ENCODE results near the gene FAM13B.
A peak's percentile ranks its signal among the peaks of the same experiment; 100 is the strongest.

FAM13B gene

DNA sequence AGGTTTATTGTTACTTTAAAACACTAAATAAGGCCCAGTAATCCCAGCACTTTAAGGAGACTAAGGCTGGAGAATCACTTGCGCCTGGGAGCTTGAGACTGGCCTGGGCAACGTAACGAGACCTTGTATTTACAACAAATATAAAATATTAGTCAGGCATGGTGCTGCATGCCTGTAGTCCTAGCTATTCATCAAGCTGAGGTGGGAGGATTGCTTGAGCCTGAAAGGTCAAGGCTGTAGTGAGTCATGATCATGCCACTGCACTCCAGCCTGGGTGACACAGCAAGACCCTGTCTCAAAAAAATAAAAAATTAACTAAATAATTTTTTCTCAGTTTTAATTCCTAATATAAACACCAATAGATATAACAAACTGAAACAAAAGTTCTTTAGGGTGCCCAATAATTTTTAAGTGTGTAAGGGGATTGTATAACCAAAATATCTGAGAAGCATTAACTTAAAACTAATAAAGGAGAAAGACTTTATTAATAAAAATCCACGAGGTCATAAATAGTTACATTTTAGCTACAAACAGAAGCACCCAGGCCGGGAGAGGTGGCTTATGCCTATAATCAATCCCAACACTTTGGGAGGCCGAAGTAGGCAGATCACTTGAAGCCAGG is 32.7 kb downstream of the FAM13B start:
- no peak overlapping the region for H3K27ac Mint-ChIP-seq
- H3K27me3 Mint-ChIP-seq (ENCODE audit: low read depth, poor library complexity) = no peaks in the 10 kb centered on the region
- peaks cover 16% of the 10 kb centered on the region for H3K4me1 Mint-ChIP-seq
- H3K9me3 Mint-ChIP-seq = peaks cover 4% of the 10 kb centered on the region
- no peak for DNase-seq
- no peak overlapping the region for H3K4me3 Mint-ChIP-seq
- H3K36me3 Mint-ChIP-seq (ENCODE audit: low read depth) = peaks cover 75% of the 10 kb centered on the region
- TF ChIP-seq, protein P1, sequence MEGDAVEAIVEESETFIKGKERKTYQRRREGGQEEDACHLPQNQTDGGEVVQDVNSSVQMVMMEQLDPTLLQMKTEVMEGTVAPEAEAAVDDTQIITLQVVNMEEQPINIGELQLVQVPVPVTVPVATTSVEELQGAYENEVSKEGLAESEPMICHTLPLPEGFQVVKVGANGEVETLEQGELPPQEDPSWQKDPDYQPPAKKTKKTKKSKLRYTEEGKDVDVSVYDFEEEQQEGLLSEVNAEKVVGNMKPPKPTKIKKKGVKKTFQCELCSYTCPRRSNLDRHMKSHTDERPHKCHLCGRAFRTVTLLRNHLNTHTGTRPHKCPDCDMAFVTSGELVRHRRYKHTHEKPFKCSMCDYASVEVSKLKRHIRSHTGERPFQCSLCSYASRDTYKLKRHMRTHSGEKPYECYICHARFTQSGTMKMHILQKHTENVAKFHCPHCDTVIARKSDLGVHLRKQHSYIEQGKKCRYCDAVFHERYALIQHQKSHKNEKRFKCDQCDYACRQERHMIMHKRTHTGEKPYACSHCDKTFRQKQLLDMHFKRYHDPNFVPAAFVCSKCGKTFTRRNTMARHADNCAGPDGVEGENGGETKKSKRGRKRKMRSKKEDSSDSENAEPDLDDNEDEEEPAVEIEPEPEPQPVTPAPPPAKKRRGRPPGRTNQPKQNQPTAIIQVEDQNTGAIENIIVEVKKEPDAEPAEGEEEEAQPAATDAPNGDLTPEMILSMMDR (IDR thresholded peaks at IDR 0.05) = no peak

DNA sequence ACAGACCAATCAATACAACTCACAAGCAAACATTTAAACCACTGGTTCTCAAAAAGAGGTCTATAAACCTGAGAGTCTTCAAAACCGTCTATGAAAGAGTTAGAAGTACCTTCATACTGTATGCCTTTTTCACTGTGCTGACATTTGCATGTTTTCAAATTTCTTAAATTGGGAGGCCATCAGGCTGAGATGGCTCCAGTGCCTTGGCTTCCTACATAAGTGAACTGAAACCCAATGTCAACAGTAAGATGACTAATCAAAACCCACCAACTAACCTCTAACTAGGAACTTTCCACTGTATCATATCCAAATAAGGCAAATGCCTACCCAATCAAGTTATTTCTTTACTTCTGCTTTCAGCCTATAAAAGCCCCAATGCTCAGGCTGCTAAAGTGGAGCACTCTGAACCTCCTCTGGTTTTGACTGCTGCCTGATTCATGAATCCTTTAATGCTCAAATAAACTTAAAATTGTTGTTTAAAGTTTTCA is 35.1 kb downstream of the FAM13B start:
- H3K36me3 Mint-ChIP-seq (ENCODE audit: low read depth) = peaks cover 62% of the 10 kb centered on the region
- no peak for DNase-seq
- H3K9me3 Mint-ChIP-seq = peaks cover 4% of the 10 kb centered on the region
- H3K4me1 Mint-ChIP-seq = peaks cover 11% of the 10 kb centered on the region
- H3K27me3 Mint-ChIP-seq (ENCODE audit: low read depth, poor library complexity) = no peaks in the 10 kb centered on the region
- peak overlapping the region; percentile 6 for H3K27ac Mint-ChIP-seq
- H3K4me3 Mint-ChIP-seq = no peak overlapping the region
- TF ChIP-seq, protein P1 (IDR thresholded peaks at IDR 0.05) = no peak

DNA sequence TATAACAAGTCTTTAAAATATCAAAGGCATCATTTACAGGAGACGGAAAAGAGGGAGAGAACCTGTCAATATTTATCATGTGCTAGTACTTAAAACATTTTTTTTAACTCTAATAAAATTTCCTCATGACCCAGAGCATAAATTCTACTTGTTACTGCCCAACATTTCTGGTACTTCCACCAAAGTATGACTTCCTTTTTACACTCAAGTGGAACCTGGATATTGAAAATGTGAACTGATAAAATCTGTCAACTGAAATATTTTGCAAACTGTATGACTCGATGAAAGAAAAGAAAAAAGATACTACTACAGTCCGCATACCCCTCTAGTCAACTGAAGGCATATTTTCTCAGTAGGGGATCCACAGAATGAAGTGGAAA is 37.1 kb downstream of the FAM13B start:
- DNase-seq = no peak
- Mint-ChIP-seq H3K4me3 (no peak overlapping the region), H3K27me3 (ENCODE audit: low read depth, poor library complexity) (no peaks in the 10 kb centered on the region), H3K9me3 (peaks cover 4% of the 10 kb centered on the region), H3K4me1 (peaks cover 11% of the 10 kb centered on the region), H3K27ac (peak overlapping the region; percentile 38), H3K36me3 (ENCODE audit: low read depth) (peaks cover 58% of the 10 kb centered on the region)
- TF ChIP-seq, protein P1 (IDR thresholded peaks at IDR 0.05) = no peak

DNA sequence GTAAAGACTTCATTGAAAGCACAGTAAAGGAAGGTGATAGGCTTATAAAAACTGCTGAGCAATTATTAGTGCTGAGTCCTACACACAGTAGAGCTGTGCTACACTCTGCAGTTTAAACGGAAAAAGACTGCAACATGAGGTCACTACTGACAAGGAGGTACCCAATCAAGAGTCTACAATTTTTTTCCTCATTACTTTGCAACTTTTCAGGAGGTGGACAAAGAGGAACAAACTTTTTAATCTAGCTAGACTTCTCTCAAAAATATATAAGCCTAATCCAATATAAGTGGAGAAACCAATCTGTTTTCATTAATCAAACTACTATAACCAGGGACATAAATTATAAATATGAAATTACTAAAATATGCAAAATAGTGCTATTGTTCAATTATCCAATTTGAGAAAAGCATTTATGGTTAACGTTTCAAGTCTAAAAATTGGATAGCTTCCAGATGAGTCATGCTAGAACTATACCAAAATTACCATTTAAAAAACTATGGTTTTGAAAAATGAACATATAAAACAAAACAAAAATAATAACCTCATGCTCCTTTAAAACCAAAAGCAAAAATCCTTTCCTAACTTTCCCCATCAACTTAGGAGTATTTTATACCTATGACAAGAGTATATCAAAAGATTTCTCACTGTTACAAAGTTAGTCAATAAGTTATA is 37.7 kb downstream of the FAM13B start:
- TF ChIP-seq, protein P1 (IDR thresholded peaks at IDR 0.05) = no peak
- DNase-seq = no peak
- no peaks in the 10 kb centered on the region for H3K27me3 Mint-ChIP-seq (ENCODE audit: low read depth, poor library complexity)
- H3K36me3 Mint-ChIP-seq (ENCODE audit: low read depth) = peaks cover 55% of the 10 kb centered on the region
- H3K9me3 Mint-ChIP-seq = peaks cover 4% of the 10 kb centered on the region
- H3K4me1 Mint-ChIP-seq = peaks cover 11% of the 10 kb centered on the region
- no peak overlapping the region for H3K4me3 Mint-ChIP-seq
- no peak overlapping the region for H3K27ac Mint-ChIP-seq

DNA sequence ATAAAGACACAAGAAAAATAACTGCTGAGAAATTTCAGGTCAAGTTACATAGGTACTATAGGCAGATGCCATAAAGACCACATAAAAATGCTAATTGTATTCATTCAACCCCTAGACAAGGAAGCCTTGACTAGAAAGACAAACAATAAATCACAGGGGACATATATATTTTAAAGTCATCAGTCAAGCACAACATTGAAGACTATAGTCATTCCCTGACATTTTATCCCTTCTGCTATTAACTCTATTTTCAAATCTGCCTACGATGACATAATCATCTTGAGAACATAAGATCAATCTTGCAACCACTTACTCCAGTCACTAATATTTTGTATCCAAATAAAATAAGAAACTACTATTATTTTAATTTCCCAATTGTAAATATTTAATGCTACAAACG is 38.3 kb downstream of the FAM13B start:
- H3K4me3 Mint-ChIP-seq = no peak overlapping the region
- TF ChIP-seq, protein P1 (IDR thresholded peaks at IDR 0.05) = no peak
- H3K36me3 Mint-ChIP-seq (ENCODE audit: low read depth) = peaks cover 49% of the 10 kb centered on the region
- peaks cover 3% of the 10 kb centered on the region for H3K9me3 Mint-ChIP-seq
- no peaks in the 10 kb centered on the region for H3K27me3 Mint-ChIP-seq (ENCODE audit: low read depth, poor library complexity)
- no peak overlapping the region for H3K27ac Mint-ChIP-seq
- peaks cover 11% of the 10 kb centered on the region for H3K4me1 Mint-ChIP-seq
- DNase-seq = no peak

DNA sequence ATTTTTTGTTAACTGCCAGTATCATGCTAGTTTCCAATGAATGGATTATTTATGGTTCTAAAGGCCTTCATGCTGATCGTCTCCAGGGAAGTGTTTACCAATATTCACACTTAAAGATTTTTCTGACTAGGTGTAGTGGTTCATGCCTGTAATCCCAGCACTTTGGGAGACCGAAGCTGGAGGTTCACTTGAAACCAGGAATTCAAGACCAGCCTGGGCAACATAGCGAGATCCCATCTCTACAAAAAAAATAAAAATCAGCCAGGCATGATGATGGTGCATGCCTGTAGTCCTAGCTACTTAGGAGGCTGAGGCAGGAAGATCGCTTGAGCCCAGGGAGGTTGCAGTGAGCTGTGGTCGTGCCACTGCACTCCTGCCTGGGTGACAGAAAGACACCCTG is 43.5 kb downstream of the FAM13B start:
- Mint-ChIP-seq H3K4me3 (no peak overlapping the region), H3K9me3 (no peaks in the 10 kb centered on the region), H3K27ac (no peak overlapping the region), H3K27me3 (ENCODE audit: low read depth, poor library complexity) (no peaks in the 10 kb centered on the region), H3K4me1 (peaks cover 2% of the 10 kb centered on the region), H3K36me3 (ENCODE audit: low read depth) (peaks cover 37% of the 10 kb centered on the region)
- TF ChIP-seq, protein P1 (IDR thresholded peaks at IDR 0.05) = no peak
- no peak for DNase-seq

Data from nephron progenitor cell (in vitro differentiated cells).